ENCODE data around the gene NR1I2.

Gene NR1I2

DNA sequence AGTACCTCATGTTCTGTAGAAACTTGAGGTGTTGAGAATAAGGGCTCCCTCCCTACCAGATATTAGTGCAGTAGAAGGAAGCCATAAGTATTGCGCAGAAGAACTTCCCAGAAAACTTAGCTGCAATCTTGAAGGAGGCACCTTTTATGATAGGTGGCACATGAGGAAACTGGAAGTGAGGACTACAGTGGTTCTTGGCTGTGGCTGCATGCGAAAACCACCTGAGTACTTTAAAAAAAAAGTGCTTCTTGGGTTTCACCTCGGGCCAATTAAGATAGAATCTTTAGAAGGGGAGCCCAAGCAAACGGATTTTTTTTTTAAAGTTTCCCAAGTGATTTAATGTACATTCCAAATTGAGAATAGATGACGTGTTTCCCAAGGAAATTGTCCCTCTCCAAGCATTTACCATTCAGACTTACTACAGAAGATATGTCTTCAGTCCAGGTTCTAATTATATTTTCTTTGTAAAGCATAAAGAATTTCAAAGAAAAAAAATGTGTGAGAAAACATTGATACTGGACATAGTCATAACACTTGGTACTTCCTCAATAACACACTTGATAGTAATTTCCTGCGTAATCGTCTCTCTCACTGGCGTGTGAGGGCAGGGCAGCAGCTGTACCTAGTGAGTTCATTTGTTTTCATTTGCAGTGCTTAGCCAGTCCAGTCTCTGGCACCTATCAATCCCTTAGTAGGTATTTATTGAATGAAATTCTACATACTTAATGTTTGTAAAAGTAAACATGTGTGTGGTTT, 12.3 kb upstream of the NR1I2 start:
- TF ChIP-seq, protein P1, sequence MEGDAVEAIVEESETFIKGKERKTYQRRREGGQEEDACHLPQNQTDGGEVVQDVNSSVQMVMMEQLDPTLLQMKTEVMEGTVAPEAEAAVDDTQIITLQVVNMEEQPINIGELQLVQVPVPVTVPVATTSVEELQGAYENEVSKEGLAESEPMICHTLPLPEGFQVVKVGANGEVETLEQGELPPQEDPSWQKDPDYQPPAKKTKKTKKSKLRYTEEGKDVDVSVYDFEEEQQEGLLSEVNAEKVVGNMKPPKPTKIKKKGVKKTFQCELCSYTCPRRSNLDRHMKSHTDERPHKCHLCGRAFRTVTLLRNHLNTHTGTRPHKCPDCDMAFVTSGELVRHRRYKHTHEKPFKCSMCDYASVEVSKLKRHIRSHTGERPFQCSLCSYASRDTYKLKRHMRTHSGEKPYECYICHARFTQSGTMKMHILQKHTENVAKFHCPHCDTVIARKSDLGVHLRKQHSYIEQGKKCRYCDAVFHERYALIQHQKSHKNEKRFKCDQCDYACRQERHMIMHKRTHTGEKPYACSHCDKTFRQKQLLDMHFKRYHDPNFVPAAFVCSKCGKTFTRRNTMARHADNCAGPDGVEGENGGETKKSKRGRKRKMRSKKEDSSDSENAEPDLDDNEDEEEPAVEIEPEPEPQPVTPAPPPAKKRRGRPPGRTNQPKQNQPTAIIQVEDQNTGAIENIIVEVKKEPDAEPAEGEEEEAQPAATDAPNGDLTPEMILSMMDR (IDR thresholded peaks at IDR 0.05; ENCODE audit: low read depth, low read length, missing control alignments) = no peak
- Histone ChIP-seq H3K4me3 (ENCODE audit: low read depth, low read length) (no peak overlapping the region), H3K27ac (peak overlapping the region; percentile 92), H3K36me3 (replicated peaks) (no peaks in the 10 kb centered on the region), H3K27me3 (replicated peaks) (no peaks in the 10 kb centered on the region)
- in situ Hi-C loops (cut with HindIII; ENCODE audit: low pct_ligation_motif_present, low sequenced_read_pairs) = no loop called here
- peak; percentile 98 for DNase-seq

DNA sequence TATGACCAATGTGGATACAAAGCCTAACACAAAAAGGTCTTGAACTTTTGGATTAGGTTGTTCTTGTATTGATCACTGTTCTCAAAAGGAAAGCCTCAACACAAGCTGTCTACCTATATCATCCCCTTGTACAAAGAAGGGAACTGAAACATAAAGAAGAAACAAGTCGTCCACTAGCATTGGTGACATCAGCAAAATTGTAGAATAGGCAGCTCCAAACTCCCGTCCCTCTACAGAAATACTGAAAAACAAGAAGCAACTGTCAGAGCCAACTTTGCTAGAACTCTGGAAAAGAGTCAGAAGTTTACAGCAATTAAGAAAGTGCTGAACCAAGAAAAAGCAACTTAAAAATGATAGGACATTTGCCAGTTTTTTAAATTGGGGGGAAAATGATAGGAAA, 7.5 kb upstream of the NR1I2 start:
- TF ChIP-seq, protein P1 (IDR thresholded peaks at IDR 0.05; ENCODE audit: low read depth, low read length, missing control alignments) = no peak
- Histone ChIP-seq H3K27ac (no peak overlapping the region), H3K4me3 (ENCODE audit: low read depth, low read length) (no peak overlapping the region), H3K36me3 (replicated peaks) (no peaks in the 10 kb centered on the region), H3K27me3 (replicated peaks) (no peaks in the 10 kb centered on the region)
- in situ Hi-C loops (cut with HindIII; ENCODE audit: low pct_ligation_motif_present, low sequenced_read_pairs) = no loop called here
- no peak for DNase-seq

DNA sequence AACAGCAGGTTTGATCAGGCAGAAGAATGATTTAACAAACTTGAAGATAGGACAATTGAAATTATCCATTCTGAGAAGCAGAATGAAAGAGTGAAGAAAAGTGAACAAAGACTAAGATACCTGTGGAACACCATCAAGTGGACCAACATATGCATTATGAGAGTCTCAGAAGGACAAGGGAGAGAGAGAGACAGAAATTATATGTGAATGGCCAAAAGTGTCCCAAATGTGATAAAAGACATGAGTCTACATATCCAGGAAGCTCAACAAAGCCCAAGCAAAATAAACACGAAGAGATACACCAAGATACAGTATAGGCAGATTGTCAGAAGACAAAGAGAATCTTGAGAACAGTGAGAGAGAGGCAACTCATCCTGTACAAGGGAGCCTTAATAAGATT, 5.6 kb upstream of the NR1I2 start:
- Histone ChIP-seq H3K27me3 (replicated peaks) (no peaks in the 10 kb centered on the region), H3K27ac (no peak overlapping the region), H3K4me3 (ENCODE audit: low read depth, low read length) (no peak overlapping the region), H3K36me3 (replicated peaks) (no peaks in the 10 kb centered on the region)
- DNase-seq = no peak
- TF ChIP-seq, protein P1 (IDR thresholded peaks at IDR 0.05; ENCODE audit: low read depth, low read length, missing control alignments) = no peak
- in situ Hi-C loops (cut with HindIII; ENCODE audit: low pct_ligation_motif_present, low sequenced_read_pairs) = no loop called here

DNA sequence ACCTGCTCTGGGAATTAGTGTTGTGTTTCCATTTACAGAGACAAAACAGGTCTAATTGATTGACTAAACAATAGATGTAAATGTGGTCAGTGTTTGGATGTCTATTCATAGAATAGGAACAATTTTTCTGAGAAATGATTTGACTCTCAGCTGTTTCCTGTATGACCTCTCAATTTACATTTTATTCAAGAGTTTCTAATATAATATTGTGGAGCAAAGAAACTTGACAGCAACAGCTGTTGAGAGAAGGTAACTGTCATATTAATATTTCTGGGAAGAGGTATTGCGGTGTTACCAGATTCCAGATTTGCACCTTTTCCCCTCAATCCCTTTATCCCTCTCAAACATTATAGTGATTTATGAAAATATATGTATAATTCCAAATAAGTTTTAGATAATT, 3.7 kb upstream of the NR1I2 start:
- TF ChIP-seq, protein P1 (IDR thresholded peaks at IDR 0.05; ENCODE audit: low read depth, low read length, missing control alignments) = no peak
- no peak overlapping the region for H3K4me3 ChIP-seq (ENCODE audit: low read depth, low read length)
- H3K36me3 ChIP-seq (replicated peaks) = no peaks in the 10 kb centered on the region
- H3K27ac ChIP-seq = no peak overlapping the region
- H3K27me3 ChIP-seq (replicated peaks) = no peaks in the 10 kb centered on the region
- no peak for DNase-seq
- in situ Hi-C loops (cut with HindIII; ENCODE audit: low pct_ligation_motif_present, low sequenced_read_pairs) = no loop called here

DNA sequence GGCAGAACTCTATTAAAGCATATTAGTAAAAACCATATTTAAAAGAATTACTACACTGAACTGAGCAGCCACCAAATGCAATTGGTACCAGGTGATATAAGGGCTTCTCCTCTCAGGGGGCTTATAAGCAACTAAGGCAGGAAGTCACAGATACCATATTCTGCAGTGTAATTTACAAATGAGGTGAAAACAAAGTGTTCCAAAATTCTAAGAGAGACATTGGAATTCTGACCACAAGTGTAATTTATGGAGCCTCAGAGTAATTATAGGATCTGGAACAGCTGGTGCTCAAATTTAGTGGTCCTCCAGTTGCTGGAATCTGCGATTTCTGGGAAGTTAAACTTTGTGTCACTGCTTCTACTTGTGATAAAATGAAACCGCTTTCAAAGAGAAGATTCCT, 3.1 kb upstream of the NR1I2 start:
- Histone ChIP-seq H3K4me3 (ENCODE audit: low read depth, low read length) (no peak overlapping the region), H3K27ac (no peak overlapping the region), H3K36me3 (replicated peaks) (no peaks in the 10 kb centered on the region), H3K27me3 (replicated peaks) (no peaks in the 10 kb centered on the region)
- DNase-seq = no peak
- TF ChIP-seq, protein P1 (IDR thresholded peaks at IDR 0.05; ENCODE audit: low read depth, low read length, missing control alignments) = no peak
- in situ Hi-C loops (cut with HindIII; ENCODE audit: low pct_ligation_motif_present, low sequenced_read_pairs) = no loop called here

All from brain microvascular endothelial cell (primary cell).